HG02884 (cell line): ENCODE results near the gene LYG1.
A peak's percentile ranks its signal among the peaks of the same experiment; 100 is the strongest.
"Not testable (repeated sequence)": the region's sequence is repeated elsewhere in the genome, so short reads cannot be mapped to it uniquely, and the experiment has no call there.

ENCODE experiments used
- ATAC-seq: cut with Tn5 transposase; IDR thresholded peaks from one replicate; pipeline ENCODE4 v1.9.1; 2021; ENCODE audit warnings: mild to moderate bottlenecking, moderate library complexity; ENCODE audit not compliant: unreplicated experiment

LYG1 gene

DNA sequence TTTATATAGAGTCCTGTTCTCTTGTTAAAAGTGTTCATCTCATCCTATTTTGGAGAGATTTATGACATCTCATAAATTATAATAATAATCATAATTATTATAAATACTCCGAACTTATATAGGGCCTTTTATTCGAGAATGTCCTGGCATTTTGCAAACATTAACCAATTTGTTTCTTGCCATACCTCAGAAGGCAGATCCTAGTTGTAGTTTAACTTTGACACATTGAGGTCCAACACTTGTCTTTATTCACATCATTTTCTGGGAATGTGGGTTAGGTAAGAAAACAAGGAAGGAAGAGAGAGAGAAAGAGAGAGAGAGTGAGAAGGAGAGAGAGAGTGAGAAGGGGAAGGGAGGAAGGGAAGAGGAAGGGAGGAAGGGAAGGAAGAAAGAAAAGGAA is at the start of gene LYG1:
TSS of gene LYG1 (minus strand) at position 101 of the 400 bp plus-strand sequence. CDS start 5,527 bp downstream, outside the sequence.
- not testable (repeated sequence) for ATAC-seq

DNA sequence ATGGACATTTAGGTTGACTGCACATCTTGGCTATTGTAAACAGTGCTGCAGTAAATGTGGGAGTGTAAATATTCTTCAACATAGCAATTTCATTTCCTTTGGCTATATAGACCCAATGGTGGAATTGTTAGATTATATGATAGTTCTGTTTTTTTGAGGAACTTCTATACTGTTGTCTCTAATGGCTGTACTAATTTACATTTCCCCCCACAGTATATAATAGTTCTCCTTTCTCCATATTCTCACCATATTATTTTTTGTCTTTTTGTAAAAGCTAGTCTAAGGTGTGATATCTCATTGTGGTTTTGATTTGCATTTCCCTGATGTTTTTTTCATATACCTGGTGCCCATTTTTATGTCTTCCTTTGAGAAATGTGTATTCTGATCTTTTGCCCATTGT is 49.2 kb upstream of the LYG1 start:
- ATAC-seq = no peak

DNA sequence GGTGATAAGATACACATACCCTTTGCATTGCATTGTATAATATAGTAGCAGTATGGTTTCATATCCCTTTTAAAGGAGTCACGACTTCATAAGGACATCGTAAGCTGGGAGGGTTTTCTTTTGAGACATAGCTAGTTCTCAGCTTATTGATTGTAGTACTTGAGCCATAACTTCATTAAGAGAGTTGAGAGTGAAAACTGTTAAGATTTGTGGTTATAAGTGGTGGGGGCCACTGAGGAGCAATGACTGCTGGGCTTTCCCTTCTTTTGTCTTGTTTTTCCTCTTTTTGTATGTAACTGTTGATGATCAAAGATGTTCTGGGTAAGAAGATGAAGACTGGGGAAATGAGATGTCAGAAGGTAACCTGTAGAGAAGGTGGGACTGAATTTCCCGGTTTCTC is 47.2 kb upstream of the LYG1 start:
- no peak for ATAC-seq

- ATAC-seq = no peak
These were observed 45.2 kb upstream of the LYG1 start for GRCh38 chr2:99346218-99346617.

DNA sequence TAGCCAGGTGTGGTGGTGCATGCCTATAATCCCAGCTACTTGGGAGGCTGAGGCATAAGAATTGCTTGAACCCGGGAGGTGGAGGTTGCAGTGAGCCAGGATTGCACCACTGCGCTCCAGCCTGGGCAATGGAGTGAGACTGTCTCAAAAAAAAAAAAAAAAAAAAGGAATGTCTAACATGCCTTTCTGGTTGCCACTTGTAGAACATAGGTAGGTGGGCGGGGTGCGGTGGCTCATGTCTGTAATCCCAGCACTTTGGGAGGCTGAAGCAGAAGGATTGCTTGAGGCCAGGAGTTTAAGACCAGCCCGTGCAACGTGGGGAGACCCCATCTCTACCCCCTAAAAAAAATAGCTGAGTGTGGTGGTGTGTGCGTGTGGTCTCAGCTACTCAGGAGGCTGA is 44.4 kb upstream of the LYG1 start:
- ATAC-seq = not testable (repeated sequence)

GRCh38 chr2:99342536-99342935 is 41.5 kb upstream of the LYG1 start:
- ATAC-seq = no peak

DNA sequence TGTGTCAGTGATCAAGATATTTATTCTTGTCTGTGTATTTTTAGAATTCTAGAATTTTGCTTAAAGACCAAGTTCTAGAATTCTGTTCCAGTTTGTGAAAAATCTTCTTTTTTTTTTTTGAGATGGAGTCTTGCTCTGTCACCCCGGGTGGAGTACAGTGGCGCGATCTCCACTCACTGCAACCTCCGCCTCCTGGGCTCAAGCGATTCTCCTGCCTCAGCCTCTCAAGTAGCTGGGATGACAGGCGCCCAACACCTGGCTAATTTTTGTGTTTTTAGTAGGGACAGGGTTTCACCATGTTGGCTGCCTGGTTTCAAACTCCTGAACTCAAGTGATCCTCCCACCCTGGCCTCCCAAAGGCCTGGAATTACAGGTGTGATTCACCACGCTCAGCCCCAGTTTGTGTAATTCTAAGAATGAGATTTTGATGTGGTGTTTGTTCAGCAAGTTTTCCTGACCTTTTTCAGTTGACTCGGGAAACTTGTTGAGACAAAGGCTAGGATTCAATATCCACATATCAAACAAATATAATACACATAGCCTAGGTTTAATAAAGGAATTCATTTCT is 39.8 kb upstream of the LYG1 start:
- ATAC-seq = no peak

DNA sequence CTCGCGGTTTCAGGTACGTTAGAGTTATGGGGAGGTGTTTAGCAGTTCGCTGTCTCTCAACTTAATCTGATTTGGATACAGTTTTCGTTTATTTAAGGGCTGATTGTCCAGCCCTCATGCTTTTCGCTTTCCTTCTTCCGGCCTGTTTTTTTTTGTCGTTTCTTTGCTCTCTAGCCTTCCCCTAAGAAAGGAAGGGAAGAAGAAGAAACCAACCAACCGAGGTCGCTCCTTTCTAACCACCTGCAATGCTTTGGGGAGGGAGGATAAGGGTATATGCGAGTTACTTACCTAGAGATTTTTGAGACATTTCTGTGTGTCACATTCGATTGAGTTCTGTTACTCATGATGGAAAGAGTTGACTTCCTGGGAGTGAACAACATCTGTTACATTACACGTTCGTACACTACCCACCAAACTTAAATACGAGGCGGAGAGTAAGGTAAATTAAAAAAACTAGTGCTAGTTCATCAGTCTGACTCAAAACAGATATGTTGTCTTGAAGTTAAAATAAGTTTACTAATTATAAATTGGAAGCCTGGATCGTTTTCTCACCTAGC is 37.1 kb upstream of the LYG1 start:
- no peak for ATAC-seq

- peak; percentile 55 for ATAC-seq
These were observed 36.4 kb upstream of the LYG1 start, which contains the start of gene EIF5B for GRCh38 chr2:99337113-99338028. Gene EIF5B (plus strand): TSS chr2:99337389. CDS start chr2:99337555, 166 bp downstream.

- ATAC-seq = peak; percentile 5
These were observed 35.8 kb upstream of the LYG1 start for GRCh38 chr2:99336804-99337112.

- ATAC-seq = peak; percentile 60
These were observed 35.2 kb upstream of the LYG1 start, which contains the start of gene TXNDC9 for GRCh38 chr2:99335911-99336803. Gene TXNDC9 (minus strand): TSS chr2:99336333. CDS start chr2:99333210, 3,123 bp downstream.

GRCh38 chr2:99325384-99325783 is 24.4 kb upstream of the LYG1 start:
- no peak for ATAC-seq

- ATAC-seq = not testable (repeated sequence)
These were observed 16.8 kb upstream of the LYG1 start for GRCh38 chr2:99317873-99318200.

DNA sequence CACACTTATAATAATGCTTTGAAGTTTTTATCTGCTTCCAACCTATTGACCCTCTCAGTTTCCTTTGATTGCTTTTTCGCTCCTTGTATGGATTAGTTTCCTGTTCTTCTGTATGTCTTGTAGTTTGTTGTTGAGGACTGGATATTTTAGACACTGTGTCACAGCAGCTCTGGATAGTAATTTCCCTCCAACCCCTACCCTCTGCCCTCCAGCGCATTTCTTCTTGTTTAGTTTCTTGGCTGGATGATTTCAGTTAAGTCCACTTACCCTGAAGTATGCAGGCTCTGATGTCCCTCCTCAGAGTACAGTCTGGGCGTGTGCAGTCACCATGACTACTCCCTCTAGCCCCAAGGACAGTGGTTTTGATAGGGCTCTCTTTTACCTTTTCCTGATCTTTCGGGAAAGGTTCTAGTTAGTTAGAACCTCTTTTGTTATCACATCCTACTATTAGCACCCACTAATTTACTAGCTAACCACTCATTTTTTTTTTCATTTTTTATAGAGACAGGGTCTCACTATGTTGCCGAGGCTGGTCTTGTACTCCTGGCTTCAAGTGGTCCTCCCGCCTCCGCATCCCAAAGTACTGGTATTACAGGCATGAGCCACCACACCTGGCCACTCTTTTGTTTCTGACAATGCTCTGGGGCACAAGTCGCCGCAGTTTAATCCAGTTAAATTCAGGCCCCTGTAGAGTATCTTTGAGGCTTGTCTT is 16.3 kb upstream of the LYG1 start:
- ATAC-seq = no peak

DNA sequence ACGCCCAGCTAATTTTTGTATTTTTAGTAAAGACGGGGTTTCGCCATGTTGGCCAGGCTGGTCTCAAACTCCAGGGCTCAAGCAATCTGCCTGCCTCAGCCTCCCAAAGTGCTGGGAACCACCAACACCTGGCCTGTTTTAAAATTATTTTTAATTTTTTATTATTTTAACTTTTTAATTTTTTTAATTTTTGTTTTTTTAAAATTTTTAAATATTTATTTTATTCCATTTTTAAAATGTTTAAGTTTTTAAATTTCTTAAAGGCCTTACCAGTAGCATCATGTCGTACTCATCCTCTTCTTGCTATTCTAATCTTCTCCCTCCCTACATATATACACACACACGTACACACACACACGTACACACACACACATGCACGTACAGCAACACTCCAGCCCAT is 1.4 kb downstream of the LYG1 start:
- ATAC-seq = no peak

DNA sequence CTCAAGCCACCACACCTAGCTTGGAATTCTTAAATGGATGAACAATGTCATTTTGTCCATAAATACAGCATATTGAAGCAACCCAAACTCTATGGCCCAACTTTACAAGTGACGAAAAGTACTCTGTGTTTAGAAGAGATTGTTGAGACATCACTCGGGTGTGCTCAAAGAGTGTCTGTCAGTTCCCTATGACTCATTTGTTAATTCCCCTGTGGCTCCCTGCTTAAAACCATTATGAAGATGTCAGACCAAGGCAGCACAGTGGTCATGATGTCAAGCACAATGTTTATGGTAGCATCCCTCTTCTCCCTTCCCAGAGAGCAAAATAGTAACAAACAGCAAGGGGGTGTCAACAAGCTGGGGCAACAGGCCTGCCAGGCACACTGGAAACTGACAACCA is 3.0 kb downstream of the LYG1 start:
- no peak for ATAC-seq

DNA sequence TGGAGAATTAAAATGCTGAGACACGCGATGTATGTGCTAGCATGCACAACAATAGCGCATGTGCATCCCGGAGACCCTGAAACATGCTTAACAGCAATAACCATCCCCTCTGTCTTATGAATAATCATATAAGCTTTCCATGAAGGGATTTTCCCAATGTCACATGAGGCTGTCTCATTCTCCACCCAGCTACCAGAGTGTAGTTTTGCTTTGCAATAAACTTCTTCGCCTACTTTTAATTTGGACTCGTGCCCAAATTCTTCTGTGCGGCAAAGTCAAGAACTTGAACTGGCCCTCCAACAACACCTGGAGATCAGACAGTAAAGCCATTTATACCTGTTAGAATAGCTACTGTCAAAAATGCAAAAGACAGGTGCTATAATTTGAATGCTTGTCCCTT is 15.5 kb downstream of the LYG1 start:
- no peak for ATAC-seq

DNA sequence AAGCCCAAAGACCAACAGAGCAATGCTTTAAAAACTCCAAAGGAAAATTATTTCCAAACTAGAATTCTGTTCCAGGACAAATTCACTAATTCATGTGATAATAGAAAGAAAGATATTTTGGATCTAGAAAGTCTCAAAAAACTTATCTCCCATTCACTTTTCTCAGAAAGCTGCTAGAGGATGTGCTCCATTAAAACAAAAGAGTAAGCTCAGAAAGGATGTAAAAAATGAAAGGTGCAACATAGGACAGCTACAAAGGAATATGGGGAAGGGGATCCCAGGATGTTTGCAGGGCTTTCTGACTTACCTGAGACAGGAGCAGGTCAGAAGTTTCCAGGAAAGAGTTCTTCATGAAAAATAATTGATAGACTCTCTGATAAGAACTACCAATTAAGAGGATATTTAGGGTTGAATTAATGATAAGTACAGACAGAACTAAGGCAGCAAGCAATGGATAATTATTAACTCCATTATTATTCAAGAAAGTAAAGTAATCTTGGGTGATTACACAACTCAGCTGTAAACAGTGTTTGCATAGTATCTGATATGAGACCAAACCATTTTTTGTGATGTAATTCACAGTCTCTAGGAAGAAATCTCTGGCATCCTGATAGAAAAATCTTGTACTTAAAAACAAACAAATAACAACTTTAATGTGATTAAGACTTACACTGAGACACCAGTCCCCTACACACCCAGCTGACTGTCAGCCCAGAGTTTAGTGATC is 20.9 kb downstream of the LYG1 start:
- no peak for ATAC-seq

- ATAC-seq = no peak
These were observed 22.2 kb downstream of the LYG1 start for GRCh38 chr2:99278793-99279291.
